ENCODE data around the gene SAFB.

DNA sequence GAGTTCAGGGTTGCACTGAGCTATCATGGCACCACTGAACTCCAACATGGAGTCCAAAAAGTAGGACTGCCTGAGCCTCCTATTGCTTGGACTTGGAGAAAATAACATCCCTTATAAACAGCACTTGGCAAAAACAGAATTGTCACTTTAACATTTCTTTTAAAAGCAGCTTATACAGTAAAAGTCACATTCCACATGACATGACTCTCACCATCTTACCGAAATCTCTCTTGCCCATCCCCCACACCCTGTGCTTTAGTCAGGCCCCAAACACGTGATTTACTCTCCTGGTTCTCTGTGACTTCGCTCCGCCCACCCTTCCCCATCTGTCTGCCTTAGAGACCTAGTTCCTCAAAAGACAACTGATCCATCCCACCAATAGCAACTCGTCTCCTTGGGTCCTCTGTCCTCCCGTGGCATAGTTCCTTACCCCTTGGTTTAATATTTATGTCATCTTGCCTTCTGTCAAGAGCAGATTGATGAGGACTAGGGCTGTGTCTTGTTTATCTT is 4.6 kb downstream of the SAFB start:
- TF ChIP-seq, protein P1, sequence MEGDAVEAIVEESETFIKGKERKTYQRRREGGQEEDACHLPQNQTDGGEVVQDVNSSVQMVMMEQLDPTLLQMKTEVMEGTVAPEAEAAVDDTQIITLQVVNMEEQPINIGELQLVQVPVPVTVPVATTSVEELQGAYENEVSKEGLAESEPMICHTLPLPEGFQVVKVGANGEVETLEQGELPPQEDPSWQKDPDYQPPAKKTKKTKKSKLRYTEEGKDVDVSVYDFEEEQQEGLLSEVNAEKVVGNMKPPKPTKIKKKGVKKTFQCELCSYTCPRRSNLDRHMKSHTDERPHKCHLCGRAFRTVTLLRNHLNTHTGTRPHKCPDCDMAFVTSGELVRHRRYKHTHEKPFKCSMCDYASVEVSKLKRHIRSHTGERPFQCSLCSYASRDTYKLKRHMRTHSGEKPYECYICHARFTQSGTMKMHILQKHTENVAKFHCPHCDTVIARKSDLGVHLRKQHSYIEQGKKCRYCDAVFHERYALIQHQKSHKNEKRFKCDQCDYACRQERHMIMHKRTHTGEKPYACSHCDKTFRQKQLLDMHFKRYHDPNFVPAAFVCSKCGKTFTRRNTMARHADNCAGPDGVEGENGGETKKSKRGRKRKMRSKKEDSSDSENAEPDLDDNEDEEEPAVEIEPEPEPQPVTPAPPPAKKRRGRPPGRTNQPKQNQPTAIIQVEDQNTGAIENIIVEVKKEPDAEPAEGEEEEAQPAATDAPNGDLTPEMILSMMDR (IDR thresholded peaks at IDR 0.05) = no peak
- TF ChIP-seq POLR2A (IDR thresholded peaks at IDR 0.05) (no peak), EP300 (IDR thresholded peaks at IDR 0.05) (no peak)

Data from ovary (tissue), 3 donors.